DOHH2 (cell line): ENCODE measurements around the gene GRID1.

Experiments
- H3F3A ChIP-seq: fragments of 200-600 bp; sonication (generic), shearing (Covaris generic); 2 replicates; pipeline ENCODE4 v1.6.0; 2016; ENCODE audit warnings: antibody characterized with exemption, mild to moderate bottlenecking; ENCODE audit not compliant: control insufficient read depth, insufficient read depth
- H3K27ac ChIP-seq: fragments of 200-600 bp; sonication (generic); 2 replicates; pipeline ENCODE4 v1.5.1; 2014; ENCODE audit warnings: low read depth, mild to moderate bottlenecking, low read length, moderate library complexity
- H3K27me3 ChIP-seq: fragments of 200-600 bp; sonication (generic); 2 replicates; pipeline ENCODE4 v1.6.1; 2014; ENCODE audit warnings: mild to moderate bottlenecking, low read length, mixed read lengths; ENCODE audit not compliant: control insufficient read depth
- H3K36me3 ChIP-seq: fragments of 200-600 bp; sonication (generic); 2 replicates; pipeline ENCODE4 v1.6.1; 2014; ENCODE audit warnings: mild to moderate bottlenecking, low read length, moderate library complexity, mixed read lengths; ENCODE audit not compliant: control insufficient read depth
- H3K4me1 ChIP-seq: fragments of 200-600 bp; sonication (generic); 2 replicates; pipeline ENCODE4 v1.6.1; 2014; ENCODE audit warnings: mild to moderate bottlenecking, low read length, mixed read lengths; ENCODE audit not compliant: control insufficient read depth
- H3K4me2 ChIP-seq: fragments of 200-600 bp; sonication (generic); 2 replicates; pipeline ENCODE4 v1.6.0; 2014; ENCODE audit warnings: mild to moderate bottlenecking, low read length, moderate library complexity
- H3K4me3 ChIP-seq: fragments of 200-600 bp; sonication (generic); 2 replicates; pipeline ENCODE4 v1.5.1; 2014; ENCODE audit warnings: mild to moderate bottlenecking, low read length, mixed read lengths
- H3K79me2 ChIP-seq: fragments of 200-600 bp; sonication (generic); 2 replicates; pipeline ENCODE4 v1.6.1; 2014; ENCODE audit warnings: mild to moderate bottlenecking, low read length, mixed read lengths; ENCODE audit not compliant: control insufficient read depth
- H3K9me2 ChIP-seq: fragments of 200-600 bp; sonication (generic); replicated peaks from 2 replicates; pipeline ENCODE4 v1.6.1; 2014; ENCODE audit warnings: mild to moderate bottlenecking, low read length, mixed read lengths; ENCODE audit not compliant: control insufficient read depth
- H3K9me3 ChIP-seq: fragments of 200-600 bp; sonication (generic); 2 replicates; pipeline ENCODE4 v1.6.1; 2014; ENCODE audit warnings: antibody characterized with exemption, low read length, mixed read lengths; ENCODE audit not compliant: control insufficient read depth, insufficient read depth
- H4K20me1 ChIP-seq: fragments of 200-600 bp; sonication (generic); 2 replicates; pipeline ENCODE4 v1.6.0; 2014; ENCODE audit warnings: low read depth, mild to moderate bottlenecking, antibody characterized with exemption, low read length, moderate library complexity; ENCODE audit not compliant: control insufficient read depth, insufficient read depth
- CTCF ChIP-seq: fragments of 200-600 bp; sonication (generic); IDR thresholded peaks from one replicate; pipeline ENCODE4 v1.5.1; 2014; ENCODE audit warnings: antibody characterized with exemption, mild to moderate bottlenecking, low read depth, low read length; ENCODE audit not compliant: poor library complexity, severe bottlenecking
- EZH2phosphoT487 ChIP-seq: fragments of 200-600 bp; sonication (generic); IDR thresholded peaks from 2 replicates; pipeline ENCODE4 v1.6.1; 2017; ENCODE audit warnings: borderline replicate concordance, mild to moderate bottlenecking, antibody characterized with exemption, low read length, moderate library complexity, mixed read lengths

GRID1 gene

GRCh38 chr10:86316990-86317389 is 49.6 kb downstream of the GRID1 start:
- no peaks in the 10 kb centered on the region for H3K36me3 ChIP-seq
- no peaks in the 10 kb centered on the region for H3K9me3 ChIP-seq
- H3K27me3 ChIP-seq: peaks cover 5% of the 10 kb centered on the region; the same call in 1 of the 2 replicates
- H3K79me2 ChIP-seq: no peaks in the 10 kb centered on the region
- H3K4me1 ChIP-seq: no peaks in the 10 kb centered on the region
- no peaks in the 10 kb centered on the region for H4K20me1 ChIP-seq
- no peak overlapping the region for H3K4me2 ChIP-seq
- H3K4me3 ChIP-seq: no peak overlapping the region
- TF ChIP-seq EZH2phosphoT487: no peak
- no peak for TF ChIP-seq CTCF
- H3F3A ChIP-seq: no peaks in the 10 kb centered on the region
- no peaks in the 10 kb centered on the region for H3K9me2 ChIP-seq
- no peak overlapping the region for H3K27ac ChIP-seq

- H3K27me3 ChIP-seq: peaks cover 2% of the 10 kb centered on the region; the same call in 1 of the 2 replicates
Measured at GRCh38 chr10:86316274-86316835, 50.2 kb downstream of the GRID1 start.

GRCh38 chr10:86315549-86315942 is 51.0 kb downstream of the GRID1 start:
- no peaks in the 10 kb centered on the region for H3K36me3 ChIP-seq
- H3F3A ChIP-seq: no peaks in the 10 kb centered on the region
- no peaks in the 10 kb centered on the region for H3K4me1 ChIP-seq
- H3K79me2 ChIP-seq: no peaks in the 10 kb centered on the region
- no peak overlapping the region for H3K4me3 ChIP-seq
- no peaks in the 10 kb centered on the region for H4K20me1 ChIP-seq
- no peaks in the 10 kb centered on the region for H3K9me3 ChIP-seq
- no peak for TF ChIP-seq EZH2phosphoT487
- TF ChIP-seq CTCF: no peak
- no peak overlapping the region for H3K27ac ChIP-seq
- no peak overlapping the region for H3K4me2 ChIP-seq
- H3K27me3 ChIP-seq: peaks cover 2% of the 10 kb centered on the region; the same call in 1 of the 2 replicates
- H3K9me2 ChIP-seq: no peaks in the 10 kb centered on the region

More at GRCh38 chr10:86316274-86316835, 50.2 kb downstream of the GRID1 start:
- no peaks in the 10 kb centered on the region for H3K9me3 ChIP-seq
- no peaks in the 10 kb centered on the region for H3K4me1 ChIP-seq
- no peaks in the 10 kb centered on the region for H3K79me2 ChIP-seq
- H3K36me3 ChIP-seq: no peaks in the 10 kb centered on the region
- TF ChIP-seq CTCF (no peak), EZH2phosphoT487 (no peak)
- no peak overlapping the region for H3K4me3 ChIP-seq
- no peaks in the 10 kb centered on the region for H3F3A ChIP-seq
- H3K9me2 ChIP-seq: no peaks in the 10 kb centered on the region
- H3K4me2 ChIP-seq: no peak overlapping the region
- no peaks in the 10 kb centered on the region for H4K20me1 ChIP-seq
- no peak overlapping the region for H3K27ac ChIP-seq
